HepG2 (cell line): ENCODE data around the gene IFNLR1. TPM values are rescaled to one million over a fixed set of nuclear protein-coding genes. Genes with fewer than 3 reads are reported as not detected.
A peak's percentile ranks its signal among the peaks of the same experiment; 100 is the strongest.

Source experiments
- ATAC-seq: fragments of 200-7000 bp; cut with Tn5 transposase; 3 replicates; pipeline ENCODE4 v1.9.1; 2020; ENCODE audit warnings: mild to moderate bottlenecking, moderate library complexity
- BruUV-seq: library from RNA; stranded (reverse); fragments of 400-500 nt; replicated peaks from 2 replicates; lab custom pipeline; 2021; lab: Mats Ljungman, UMichigan
- CTCF ChIA-PET: fragments of 300-600 bp; formaldehyde crosslinking; extraction: SDS; loops from one replicate; lab custom pipeline; 2021; ENCODE audit warnings: low total read pairs, inconsistent platforms, low intra/inter-chr PET ratio; lab: Yijun Ruan, JAX
- POLR2A ChIA-PET: fragments of 350-600 bp; sonication (Branson Sonifier 250); formaldehyde crosslinking; loops from one replicate; lab custom pipeline; 2020; ENCODE audit warnings: antibody characterized with exemption, inconsistent platforms; lab: Yijun Ruan, JAX
- DNase-seq: peaks from one replicate; pipeline ENCODE4 v3.0.0-alpha.2; 2015; ENCODE audit warnings: low spot score
- FAIRE-seq: peaks from 3 replicates; lab custom pipeline; 2011; peaks lifted over from hg19 to GRCh38; lab: Jason Lieb, UNC
- H2AFZ ChIP-seq: one replicate; pipeline ENCODE4 v1.6.1; 2011; ENCODE audit warnings: low read length, inconsistent platforms
- H3K27ac ChIP-seq: fragments of 300-600 bp; 3 replicates; pipeline ENCODE4 v1.8.0; 2011; ENCODE audit warnings: mixed run types, mild to moderate bottlenecking, mixed read lengths, low read length, inconsistent platforms; ENCODE audit not compliant: insufficient read depth; ENCODE audit errors: extremely low read length
- H3K27me3 ChIP-seq, 2 experiments: fragments of 200-600 bp in 1 of 2; 2 replicates in 1 of 2; 3 replicates in 1 of 2; pipeline versions ENCODE4 v1.6.0 to v1.8.0; 2011; ENCODE audit warnings: low read length in 2 of 2, mild to moderate bottlenecking in 2 of 2, moderate library complexity in 2 of 2, inconsistent platforms in 1 of 2; ENCODE audit not compliant: insufficient read depth in 2 of 2, control insufficient read depth in 1 of 2
- H3K36me3 ChIP-seq, 2 experiments: fragments of 200-600 bp in 1 of 2; replicated peaks in 1 of 2; 2 replicates in 1 of 2; 3 replicates in 1 of 2; pipeline versions ENCODE4 v1.5.1 to v1.8.0; 2011; ENCODE audit warnings: low read length in 2 of 2, inconsistent platforms in 1 of 2; ENCODE audit not compliant: insufficient read depth in 2 of 2, control insufficient read depth in 1 of 2
- H3K4me1 ChIP-seq: 2 replicates; pipeline ENCODE4 v1.5.1; 2012; ENCODE audit warnings: low read length, inconsistent platforms; ENCODE audit not compliant: insufficient read depth
- H3K4me2 ChIP-seq: 2 replicates; pipeline ENCODE4 v1.6.0; 2011; ENCODE audit warnings: low read depth, low read length, inconsistent platforms
- H3K4me3 ChIP-seq, 3 experiments: fragments of 200-600 bp in 1 of 3; sonication (generic), shearing (Covaris generic) in 1 of 3; replicated peaks in 1 of 3; 2 replicates each; pipeline ENCODE4 v1.5.1; 2011 to 2016; ENCODE audit warnings: low read length in 3 of 3, inconsistent platforms in 2 of 3, low read depth in 2 of 3, mild to moderate bottlenecking in 2 of 3, control low read depth in 1 of 3, mixed read lengths in 1 of 3; ENCODE audit not compliant: insufficient read depth in 1 of 3
- H3K79me2 ChIP-seq: one replicate; pipeline ENCODE4 v1.6.1; 2011; ENCODE audit warnings: low read length, inconsistent platforms; ENCODE audit not compliant: insufficient read depth
- H3K9ac ChIP-seq: 2 replicates; pipeline ENCODE4 v1.6.0; 2011; ENCODE audit warnings: mild to moderate bottlenecking, low read depth, low read length, inconsistent platforms; ENCODE audit not compliant: insufficient read depth
- H3K9me3 ChIP-seq: 2 replicates; pipeline ENCODE4 v1.5.1; 2012; ENCODE audit warnings: mild to moderate bottlenecking, low read length
- H4K20me1 ChIP-seq: 2 replicates; pipeline ENCODE4 v1.6.0; 2011; ENCODE audit warnings: inconsistent platforms, mild to moderate bottlenecking, low read length, moderate library complexity; ENCODE audit not compliant: insufficient read depth
- NFE2L1 ChIP-seq: sonication (generic); formaldehyde crosslinking; IDR thresholded peaks from 2 replicates; pipeline ENCODE4 v1.4.0; 2020; ENCODE audit warnings: missing genetic modification reagents, mild to moderate bottlenecking, borderline replicate concordance
- NFIB ChIP-seq: sonication (generic); formaldehyde crosslinking; IDR thresholded peaks from 2 replicates; pipeline ENCODE4 v1.9.0; 2021; ENCODE audit warnings: missing genetic modification reagents, mild to moderate bottlenecking, borderline replicate concordance
- RARG ChIP-seq: sonication (generic); formaldehyde crosslinking; IDR thresholded peaks from 2 replicates; pipeline ENCODE4 v1.4.0; 2020; ENCODE audit warnings: low read depth, mild to moderate bottlenecking, missing genetic modification reagents
- RCOR2 ChIP-seq: IDR thresholded peaks from 2 replicates; pipeline ENCODE4 v1.6.1; 2016; ENCODE audit warnings: missing biosample characterization, missing genetic modification reagents
- ZNF251 ChIP-seq: sonication (generic); formaldehyde crosslinking; IDR thresholded peaks from 2 replicates; pipeline ENCODE4 v1.9.0; 2021; ENCODE audit warnings: mild to moderate bottlenecking, missing genetic modification reagents
- ZNF530 ChIP-seq: sonication (generic); formaldehyde crosslinking; IDR thresholded peaks from 2 replicates; pipeline ENCODE4 v1.5.0; 2020; ENCODE audit warnings: low read depth, mild to moderate bottlenecking, missing genetic modification reagents
- ZNF614 ChIP-seq: IDR thresholded peaks from 2 replicates; pipeline ENCODE4 v1.6.1; 2018; ENCODE audit warnings: missing biosample characterization, missing genetic modification reagents, inconsistent platforms, borderline replicate concordance
- ZNF619 ChIP-seq: sonication (generic); formaldehyde crosslinking; IDR thresholded peaks from 2 replicates; pipeline ENCODE4 v1.4.0; 2020; ENCODE audit warnings: mild to moderate bottlenecking, missing genetic modification reagents
- ZNF776 ChIP-seq: sonication (generic); formaldehyde crosslinking; IDR thresholded peaks from 2 replicates; pipeline ENCODE4 v1.4.0; 2020; ENCODE audit warnings: mild to moderate bottlenecking, missing genetic modification reagents
- WGBS: methylation state at CpG from one replicate; pipeline ENCODE4 v1.1.6; 2017; ENCODE audit warnings: low lambda C conversion rate; 5-methylcytosine and 5-hydroxymethylcytosine counted together
- in situ Hi-C: cut with HindIII; loops from 2 replicates; pipeline ENCODE4 v1.10.0; 2017; ENCODE audit warnings: low pct_unique_long_range_greater_than_20kb; ENCODE audit not compliant: extremely low pct_ligation_motif_present
- intact Hi-C: fragments of 100-400 bp; cut with micrococcal nuclease; formaldehyde crosslinking; loops from one replicate; pipeline ENCODE4 v1.10.0; 2022; ENCODE audit not compliant: unreplicated experiment
- polyA plus RNA-seq, 8 experiments: library from polyadenylated mRNA; depleted of rRNA in 3 of 8; stranded (reverse) in 7 of 8; unstranded in 1 of 8; fragments of >200 nt; fragmentation: Illumina TruSeq in 4 of 8; extraction: Trizol in 4 of 8; gene quantifications; 2 replicates each; pipeline versions ENCODE4 v1.2.1 to v1.2.3, GENCODE V29; 2011 to 2016; ENCODE audit warnings: low read depth in 4 of 8, missing spikeins in 1 of 8, mixed read lengths in 1 of 8; ENCODE audit not compliant: insufficient read depth in 1 of 8
- total RNA-seq, 5 experiments: library from RNA; depleted of rRNA; stranded (reverse); fragments of >200 nt; fragmentation: Illumina TruSeq; extraction: Trizol; gene quantifications; 2 replicates each; pipeline ENCODE4 v1.2.3, GENCODE V29; 2016; ENCODE audit warnings: low read depth in 1 of 5
- TF ChIP-seq, protein P1 (sequence below): sonication (generic); formaldehyde crosslinking; IDR thresholded peaks from 2 replicates; pipeline ENCODE4 v1.5.0; 2020; ENCODE audit warnings: mild to moderate bottlenecking, missing genetic modification reagents
- TF ChIP-seq, protein P2 (sequence below), 2 experiments: fragments of 450-650 bp in 1 of 2; sonication (generic) in 1 of 2; formaldehyde crosslinking; IDR thresholded peaks; 2 replicates each; pipeline versions ENCODE4 v1.5.0 to v1.8.0; 2020 to 2022; ENCODE audit warnings: mild to moderate bottlenecking in 1 of 2, missing genetic modification reagents in 1 of 2

Gene IFNLR1
- total and polyA plus RNA-seq, 2 of the 13 experiments (the other 11 are each of a cell fraction or from before 2014, with no cell fraction given): 3.8 to 8.5 TPM

DNA sequence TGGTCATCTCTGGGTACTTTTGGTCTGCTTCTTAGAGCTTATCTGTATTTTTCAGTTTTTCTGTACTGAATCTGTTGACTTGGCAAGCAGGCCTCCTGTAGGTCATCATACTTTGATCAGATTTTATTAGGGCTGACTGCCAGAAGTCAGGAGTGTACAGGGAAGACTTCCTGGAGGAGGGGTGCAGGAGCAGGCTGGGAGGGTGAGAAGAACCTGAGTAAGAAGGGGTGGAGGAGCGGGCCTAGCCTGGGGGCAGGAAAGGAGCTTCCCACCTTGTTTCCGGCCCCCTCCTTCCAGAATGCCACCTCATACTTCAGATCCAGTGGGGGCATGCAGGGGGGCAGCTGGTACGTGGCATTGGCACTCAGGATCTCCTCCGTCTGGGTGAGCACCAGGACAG is 25.8 kb downstream of the IFNLR1 start (continued):
- TF ChIP-seq, protein P1, sequence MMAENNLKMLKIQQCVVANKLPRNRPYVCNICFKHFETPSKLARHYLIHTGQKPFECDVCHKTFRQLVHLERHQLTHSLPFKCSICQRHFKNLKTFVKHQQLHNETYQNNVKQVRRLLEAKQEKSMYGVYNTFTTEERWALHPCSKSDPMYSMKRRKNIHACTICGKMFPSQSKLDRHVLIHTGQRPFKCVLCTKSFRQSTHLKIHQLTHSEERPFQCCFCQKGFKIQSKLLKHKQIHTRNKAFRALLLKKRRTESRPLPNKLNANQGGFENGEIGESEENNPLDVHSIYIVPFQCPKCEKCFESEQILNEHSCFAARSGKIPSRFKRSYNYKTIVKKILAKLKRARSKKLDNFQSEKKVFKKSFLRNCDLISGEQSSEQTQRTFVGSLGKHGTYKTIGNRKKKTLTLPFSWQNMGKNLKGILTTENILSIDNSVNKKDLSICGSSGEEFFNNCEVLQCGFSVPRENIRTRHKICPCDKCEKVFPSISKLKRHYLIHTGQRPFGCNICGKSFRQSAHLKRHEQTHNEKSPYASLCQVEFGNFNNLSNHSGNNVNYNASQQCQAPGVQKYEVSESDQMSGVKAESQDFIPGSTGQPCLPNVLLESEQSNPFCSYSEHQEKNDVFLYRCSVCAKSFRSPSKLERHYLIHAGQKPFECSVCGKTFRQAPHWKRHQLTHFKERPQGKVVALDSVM (CRISPR knock-in tag): no peak

DNA sequence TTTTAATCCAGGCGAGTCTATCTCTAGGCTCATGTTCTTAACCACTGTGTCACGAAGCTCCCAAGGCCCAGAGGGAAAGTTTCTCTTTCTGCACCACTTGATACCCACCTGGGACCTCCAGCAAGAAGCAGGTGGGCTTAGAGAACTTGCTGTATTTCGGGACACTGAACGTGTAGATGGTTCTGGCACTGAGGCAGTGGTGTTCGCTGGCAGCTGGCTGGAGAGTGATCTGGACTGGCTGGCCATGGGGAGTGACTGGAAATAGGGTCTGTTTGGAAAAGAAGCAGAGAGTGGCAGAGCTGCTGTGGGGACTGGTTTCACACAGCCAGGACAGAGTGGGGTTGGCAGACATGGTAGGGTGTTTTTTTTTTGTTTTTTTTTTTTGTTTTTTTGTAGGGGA is 27.7 kb downstream of the IFNLR1 start:
- POLR2A ChIA-PET: interaction anchor here (0.9 kb wide), 1 partner anchor 9 kb away, joined by 3 read pairs; no protein-coding TSS in a partner anchor
- FAIRE-seq (no peak), DNase-seq (no peak), ATAC-seq (no peak)
- intact Hi-C loops (no loop called here), in situ Hi-C loops (no loop called here)
- WGBS: 100% methylated on average over 5 of the region's 5 CpGs
- Histone ChIP-seq H2AFZ (no peak overlapping the region), H3K4me1 (peaks cover 13% of the 10 kb centered on the region), H3K79me2 (no peaks in the 10 kb centered on the region)
- BruUV-seq: no TSS peak
- TF ChIP-seq ZNF251 (CRISPR knock-in tag): no peak
- TF ChIP-seq, all 625 proteins: peak for 0
- H4K20me1 ChIP-seq: no peaks in the 10 kb centered on the region
- CTCF ChIA-PET: no interaction called here
- H3K27ac ChIP-seq: no peak overlapping the region
- H3K9me3 ChIP-seq: no peaks in the 10 kb centered on the region
- H3K9ac ChIP-seq: no peak overlapping the region
- peaks cover 2 to 15% of the 10 kb centered on the region in 2 experiments; a peak in 4 of 5 replicates for H3K36me3 ChIP-seq
- H3K27me3 ChIP-seq: no peaks in the 10 kb centered on the region
- no peak overlapping the region for H3K4me2 ChIP-seq
- no peak overlapping the region for H3K4me3 ChIP-seq

DNA sequence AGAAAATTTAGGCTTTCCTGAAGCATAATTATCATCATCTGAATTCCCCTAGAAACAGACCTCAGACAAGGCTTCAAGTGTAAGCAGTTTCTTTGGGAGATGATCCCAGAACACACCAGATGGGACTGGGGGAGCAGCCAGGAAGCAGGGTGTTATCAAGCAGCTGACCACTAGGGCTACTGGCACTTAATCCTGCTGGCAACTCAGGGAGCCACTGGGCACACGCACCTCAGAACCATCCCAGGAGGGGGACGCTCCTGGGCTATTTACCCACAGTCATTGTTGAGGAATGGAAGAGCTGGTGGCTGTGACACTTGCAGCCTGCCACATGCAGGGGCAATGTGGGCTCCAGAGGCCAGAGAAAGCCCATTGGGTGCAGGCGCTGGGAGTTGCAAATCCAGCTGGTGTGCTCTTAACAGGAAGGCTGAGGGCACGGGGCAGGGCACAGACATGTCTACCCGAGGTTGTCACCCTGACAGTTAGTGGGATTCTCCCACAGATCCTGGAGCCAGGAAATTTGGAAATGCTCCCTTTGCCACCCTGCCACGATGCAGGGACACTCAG is 29.1 kb downstream of the IFNLR1 start:
- POLR2A ChIA-PET: interaction anchor here (1.0 kb wide), 1 partner anchor 29 kb away, joined by 3 read pairs; no protein-coding TSS in a partner anchor
- Histone ChIP-seq H3K27me3 (no peaks in the 10 kb centered on the region), H3K4me2 (no peak overlapping the region), H2AFZ (no peak overlapping the region), H3K36me3 (peaks cover 2 to 14% of the 10 kb centered on the region in 2 experiments; a peak in 4 of 5 replicates), H3K79me2 (no peaks in the 10 kb centered on the region), H3K9me3 (no peaks in the 10 kb centered on the region), H3K9ac (no peak overlapping the region), H4K20me1 (no peaks in the 10 kb centered on the region), H3K4me3 (no peak overlapping the region), H3K4me1 (peaks cover 13% of the 10 kb centered on the region), H3K27ac (no peak overlapping the region)
- FAIRE-seq (no peak), ATAC-seq (peak; percentile 68), DNase-seq (no peak)
- CTCF ChIA-PET: interaction anchor here (0.5 kb wide), 1 partner anchor 383 kb away, joined by 3 read pairs; no protein-coding TSS in a partner anchor
- BruUV-seq: no TSS peak
- intact Hi-C loops: no loop called here
- in situ Hi-C loops: no loop called here
- 60% methylated on average over 1 of the region's 6 CpGs for WGBS
- TF ChIP-seq ZNF614 (CRISPR knock-in tag): no peak
- no peak for TF ChIP-seq ZNF619
- no peak for TF ChIP-seq RARG (CRISPR knock-in tag)
- TF ChIP-seq, protein P2, sequence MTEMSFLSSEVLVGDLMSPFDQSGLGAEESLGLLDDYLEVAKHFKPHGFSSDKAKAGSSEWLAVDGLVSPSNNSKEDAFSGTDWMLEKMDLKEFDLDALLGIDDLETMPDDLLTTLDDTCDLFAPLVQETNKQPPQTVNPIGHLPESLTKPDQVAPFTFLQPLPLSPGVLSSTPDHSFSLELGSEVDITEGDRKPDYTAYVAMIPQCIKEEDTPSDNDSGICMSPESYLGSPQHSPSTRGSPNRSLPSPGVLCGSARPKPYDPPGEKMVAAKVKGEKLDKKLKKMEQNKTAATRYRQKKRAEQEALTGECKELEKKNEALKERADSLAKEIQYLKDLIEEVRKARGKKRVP (CRISPR knock-in tag; IDR thresholded peaks at IDR 0.05): no peak
- no peak for TF ChIP-seq ZNF776 (CRISPR knock-in tag)
- TF ChIP-seq NFIB (CRISPR knock-in tag): no peak
- no peak for TF ChIP-seq NFE2L1 (CRISPR knock-in tag)
- TF ChIP-seq RCOR2 (CRISPR knock-in tag): no peak
- no peak for TF ChIP-seq ZNF530 (CRISPR knock-in tag)
